Measurements from ENCODE around the gene ARMH4. TPM values are rescaled to one million over a fixed set of nuclear protein-coding genes. Genes with fewer than 3 reads are reported as not detected.

Gene ARMH4
- total RNA-seq, 4 donors from 2014 or later, result 1.8 to 3.6 (median 2.8) TPM

GRCh38 chr14:58150243-58150805, 1.7 kb downstream of the ARMH4 start:
- H3K4me3 ChIP-seq (ENCODE audit: low read depth, poor library complexity, severe bottlenecking), result no peak overlapping the region
- intact Hi-C loops (cut with DNase I; ENCODE audit: low total_unique reads), result no loop called here
- 81 to 86% methylated on average over 6 of the region's 6 CpGs for whole genome bisulfite sequencing, 2 donors
- DNase-seq (ENCODE audit: low spot score in 2 of 2), result no peak
- no peak for TF ChIP-seq CTCF (IDR thresholded peaks at IDR 0.05)
- no peak for TF ChIP-seq POLR2A (IDR thresholded peaks at IDR 0.05)

GRCh38 chr14:58149196-58149595, 2.8 kb downstream of the ARMH4 start:
- no peak overlapping the region for H3K4me3 ChIP-seq (ENCODE audit: low read depth, poor library complexity, severe bottlenecking)
- 79 to 83% methylated on average over 1 of the region's 1 CpG for WGBS, 2 donors
- intact Hi-C loops (cut with DNase I; ENCODE audit: low total_unique reads), result no loop called here
- TF ChIP-seq CTCF (IDR thresholded peaks at IDR 0.05) (no peak), POLR2A (IDR thresholded peaks at IDR 0.05) (no peak)
- no peak for DNase-seq (ENCODE audit: low spot score in 2 of 2)

DNA sequence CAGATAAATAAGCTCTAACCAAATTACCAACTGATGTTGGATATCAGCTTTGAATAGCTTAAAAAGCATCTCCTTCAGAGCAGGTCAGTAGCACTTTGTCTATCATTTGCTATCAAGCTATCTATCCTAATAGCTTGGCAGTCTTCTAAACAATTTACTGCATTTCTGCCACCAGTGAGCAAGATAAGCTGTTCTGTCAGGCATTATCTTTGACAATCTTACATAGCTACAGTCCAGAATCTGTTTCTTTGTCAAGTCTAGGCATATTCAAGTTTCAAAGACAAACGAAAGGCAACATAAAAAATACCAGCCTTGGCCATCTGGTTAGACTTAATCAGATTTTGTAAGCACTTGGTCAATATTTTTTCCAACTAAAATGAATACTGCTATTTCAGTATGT, 5.6 kb downstream of the ARMH4 start:
- intact Hi-C loops (cut with DNase I; ENCODE audit: low total_unique reads), result no loop called here
- no peak for TF ChIP-seq POLR2A (IDR thresholded peaks at IDR 0.05)
- TF ChIP-seq CTCF (IDR thresholded peaks at IDR 0.05), result no peak
- H3K4me3 ChIP-seq (ENCODE audit: low read depth, poor library complexity, severe bottlenecking), result no peak overlapping the region
- no peak for DNase-seq (ENCODE audit: low spot score in 2 of 2)
- 30 to 35% methylated on average over 1 of the region's 1 CpG for WGBS, 2 donors

GRCh38 chr14:58145936-58146335, 6.1 kb downstream of the ARMH4 start:
- no peak for DNase-seq (ENCODE audit: low spot score in 2 of 2)
- no peak for TF ChIP-seq CTCF (IDR thresholded peaks at IDR 0.05)
- TF ChIP-seq POLR2A (IDR thresholded peaks at IDR 0.05), result no peak
- no peak overlapping the region for H3K4me3 ChIP-seq (ENCODE audit: low read depth, poor library complexity, severe bottlenecking)
- intact Hi-C loops (cut with DNase I; ENCODE audit: low total_unique reads), result no loop called here
- 69 to 77% methylated on average over 1 of the region's 1 CpG for WGBS, 2 donors

DNA sequence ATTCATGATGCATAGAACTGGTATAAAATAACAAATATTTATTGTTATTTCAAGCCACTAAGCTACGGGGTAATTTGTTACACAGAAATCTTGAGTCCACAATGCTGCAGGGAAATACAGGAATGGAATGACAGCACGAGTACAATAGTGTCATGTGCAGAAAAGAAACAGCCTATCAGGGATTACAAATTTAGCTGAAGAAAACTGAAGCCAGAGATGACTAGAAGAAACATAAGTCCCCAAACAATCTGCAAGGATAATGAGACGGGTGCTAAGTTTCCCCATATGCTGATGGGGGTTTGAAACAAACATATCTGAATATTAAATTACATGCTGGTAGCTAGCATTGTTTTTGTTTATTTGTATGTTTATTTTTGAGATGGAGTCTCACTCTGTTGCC, 8.9 kb downstream of the ARMH4 start:
- TF ChIP-seq POLR2A (IDR thresholded peaks at IDR 0.05) (no peak), CTCF (IDR thresholded peaks at IDR 0.05) (no peak)

DNA sequence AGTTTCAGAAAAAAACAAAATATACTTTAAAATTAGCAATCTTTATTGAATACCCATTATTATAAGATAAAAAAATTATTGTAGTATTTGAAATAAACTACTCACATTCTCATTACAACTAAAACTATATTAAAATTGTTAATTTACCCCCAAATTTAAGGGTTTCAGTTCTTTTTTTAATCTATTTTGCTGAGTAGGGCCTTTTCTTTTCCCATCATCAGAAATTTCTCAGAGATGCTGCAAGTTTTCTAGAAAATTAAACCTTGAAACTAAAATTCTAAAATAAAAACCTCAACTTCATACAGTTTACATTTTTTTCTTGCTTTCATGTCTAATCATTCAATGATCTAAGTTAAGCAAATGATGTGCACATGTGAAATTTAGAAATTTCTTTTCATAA, 10.1 kb downstream of the ARMH4 start:
- intact Hi-C loops (cut with DNase I; ENCODE audit: low total_unique reads), result no loop called here
- DNase-seq (ENCODE audit: low spot score in 2 of 2), result no peak
- TF ChIP-seq POLR2A (IDR thresholded peaks at IDR 0.05) (no peak), CTCF (IDR thresholded peaks at IDR 0.05) (no peak)
- no peak overlapping the region for H3K4me3 ChIP-seq (ENCODE audit: low read depth, poor library complexity, severe bottlenecking)

More for the DNA sequence above, 8.9 kb downstream of the ARMH4 start:
- intact Hi-C loops (cut with DNase I; ENCODE audit: low total_unique reads), result no loop called here
- no peak for DNase-seq (ENCODE audit: low spot score in 2 of 2)
- WGBS, 2 donors, result 86 to 89% methylated on average over 3 of the region's 3 CpGs
- no peak overlapping the region for H3K4me3 ChIP-seq (ENCODE audit: low read depth, poor library complexity, severe bottlenecking)
